Keratinocyte (primary cell): ENCODE measurements around the gene SHD. TPM values are rescaled to one million over a fixed set of nuclear protein-coding genes. Genes with fewer than 3 reads are reported as not detected.

Experiments
- DNase-seq: peaks from one replicate; pipeline ENCODE4 v3.0.0-alpha.2; 2011; ENCODE audit warnings: low read depth, missing footprints, low spot score
- FAIRE-seq: peaks from 2 replicates; lab custom pipeline; 2011; peaks lifted over from hg19 to GRCh38; lab: Jason Lieb, UNC
- H2AFZ ChIP-seq: 2 replicates; pipeline ENCODE4 v1.6.0; 2012; ENCODE audit warnings: low read length, control low read depth, inconsistent platforms; ENCODE audit not compliant: control insufficient read depth
- H3K27ac ChIP-seq: 2 replicates; pipeline ENCODE4 v1.5.1; 2011; ENCODE audit warnings: low read length; ENCODE audit not compliant: control insufficient read depth, insufficient read depth
- H3K27me3 ChIP-seq: 3 replicates; pipeline ENCODE4 v1.6.0; 2011; ENCODE audit warnings: low read length; ENCODE audit not compliant: control insufficient read depth, insufficient read depth; ENCODE audit errors: extremely low read depth
- H3K36me3 ChIP-seq, 2 experiments: 2 replicates in 1 of 2; 3 replicates in 1 of 2; pipeline ENCODE4 v1.5.1; 2011; ENCODE audit warnings: low read length in 2 of 2, mild to moderate bottlenecking in 1 of 2; ENCODE audit not compliant: control insufficient read depth in 2 of 2, insufficient read depth in 2 of 2; ENCODE audit errors: extremely low read depth in 1 of 2
- H3K4me1 ChIP-seq: 3 replicates; pipeline ENCODE4 v1.5.1; 2011; ENCODE audit warnings: low read length; ENCODE audit not compliant: control insufficient read depth, insufficient read depth; ENCODE audit errors: extremely low read depth
- H3K4me2 ChIP-seq: 3 replicates; pipeline ENCODE4 v1.6.0; 2011; ENCODE audit warnings: low read depth, low read length; ENCODE audit not compliant: control insufficient read depth, insufficient read depth; ENCODE audit errors: extremely low read depth
- H3K4me3 ChIP-seq, 3 experiments: fragments of 200-600 bp in 1 of 3; sonication (generic) in 1 of 3; 2 replicates in 2 of 3; 3 replicates in 1 of 3; pipeline ENCODE4 v1.5.1; 2011 to 2016; ENCODE audit warnings: low read length in 3 of 3, mild to moderate bottlenecking in 3 of 3, control low read depth in 2 of 3, inconsistent platforms in 1 of 3, low read depth in 1 of 3, mixed read lengths in 1 of 3, mixed run types in 1 of 3, moderate library complexity in 1 of 3; ENCODE audit not compliant: control insufficient read depth in 2 of 3, insufficient read depth in 2 of 3; ENCODE audit errors: extremely low read depth in 1 of 3
- H3K79me2 ChIP-seq: 2 replicates; pipeline ENCODE4 v1.6.0; 2012; ENCODE audit warnings: low read length; ENCODE audit not compliant: control insufficient read depth, insufficient read depth
- H3K9ac ChIP-seq: 3 replicates; pipeline ENCODE4 v1.6.0; 2011; ENCODE audit warnings: low read length; ENCODE audit not compliant: control insufficient read depth, insufficient read depth; ENCODE audit errors: extremely low read depth
- H3K9me1 ChIP-seq: 3 replicates; pipeline ENCODE4 v1.6.0; 2011; ENCODE audit warnings: low read length; ENCODE audit not compliant: control insufficient read depth, insufficient read depth; ENCODE audit errors: extremely low read depth
- H3K9me3 ChIP-seq: 2 replicates; pipeline ENCODE4 v1.5.1; 2012; ENCODE audit warnings: low read depth, low read length; ENCODE audit not compliant: control insufficient read depth
- H4K20me1 ChIP-seq: 3 replicates; pipeline ENCODE4 v1.6.0; 2011; ENCODE audit warnings: low read length; ENCODE audit not compliant: control insufficient read depth, insufficient read depth; ENCODE audit errors: extremely low read depth
- EZH2 ChIP-seq: IDR thresholded peaks from one replicate; pipeline ENCODE4 v1.6.1; 2012; ENCODE audit warnings: inconsistent platforms, mild to moderate bottlenecking, low read length, moderate library complexity
- dilution Hi-C: fragments of 300-500 bp; cut with MboI; formaldehyde crosslinking; loops from one replicate; pipeline ENCODE4 v1.7.0; 2020; ENCODE audit warnings: low sequenced_read_pairs; ENCODE audit not compliant: extremely low pct_ligation_motif_present
- polyA plus RNA-seq, 5 experiments: library from polyadenylated mRNA; depleted of rRNA in 3 of 5; stranded (reverse) in 3 of 5; stranded (forward) in 1 of 5; unstranded in 1 of 5; fragments of >200 nt; gene quantifications; 1 replicate in 1 of 5; 2 replicates in 3 of 5; 3 replicates in 1 of 5; pipeline versions ENCODE4 v1.2.1 to v1.2.3, GENCODE V29; 2011 to 2012; ENCODE audit warnings: missing spikeins in 2 of 5, low read depth in 1 of 5, low replicate concordance in 1 of 5
- TF ChIP-seq, protein P1 (sequence below), 3 experiments: IDR thresholded peaks in 1 of 3; conservative IDR thresholded peaks in 1 of 3; optimal IDR thresholded peaks in 1 of 3; 2 replicates in 2 of 3; 3 replicates in 1 of 3; pipeline versions ENCODE3 to v1.5.1; 2011; ENCODE audit warnings: low read length in 3 of 3, mild to moderate bottlenecking in 3 of 3, moderate library complexity in 2 of 3, control low read depth in 1 of 3, inconsistent platforms in 1 of 3; ENCODE audit not compliant: insufficient read depth in 2 of 3; ENCODE audit errors: extremely low read depth in 1 of 3

SHD gene
- polyA plus RNA-seq, 1 donor (not counting 4 experiments of a cell fraction or from before 2014, with no cell fraction given) = not detected

GRCh38 chr19:4320419-4320818, 41.4 kb downstream of the SHD start:
- no peak overlapping the region for H3K27ac ChIP-seq
- no peak overlapping the region for H3K4me3 ChIP-seq
- DNase-seq (no peak), FAIRE-seq (no peak)
- no peak overlapping the region for H3K9ac ChIP-seq
- H3K9me1 ChIP-seq = no peaks in the 10 kb centered on the region
- peaks cover 0 to 4% of the 10 kb centered on the region in 2 experiments for H3K36me3 ChIP-seq
- dilution Hi-C loops = no loop called here
- no peak overlapping the region for H3K4me2 ChIP-seq
- H3K27me3 ChIP-seq = no peaks in the 10 kb centered on the region
- H2AFZ ChIP-seq = no peak overlapping the region
- no peaks in the 10 kb centered on the region for H3K4me1 ChIP-seq
- H3K79me2 ChIP-seq = no peaks in the 10 kb centered on the region
- TF ChIP-seq EZH2 = no peak
- TF ChIP-seq, protein P1, sequence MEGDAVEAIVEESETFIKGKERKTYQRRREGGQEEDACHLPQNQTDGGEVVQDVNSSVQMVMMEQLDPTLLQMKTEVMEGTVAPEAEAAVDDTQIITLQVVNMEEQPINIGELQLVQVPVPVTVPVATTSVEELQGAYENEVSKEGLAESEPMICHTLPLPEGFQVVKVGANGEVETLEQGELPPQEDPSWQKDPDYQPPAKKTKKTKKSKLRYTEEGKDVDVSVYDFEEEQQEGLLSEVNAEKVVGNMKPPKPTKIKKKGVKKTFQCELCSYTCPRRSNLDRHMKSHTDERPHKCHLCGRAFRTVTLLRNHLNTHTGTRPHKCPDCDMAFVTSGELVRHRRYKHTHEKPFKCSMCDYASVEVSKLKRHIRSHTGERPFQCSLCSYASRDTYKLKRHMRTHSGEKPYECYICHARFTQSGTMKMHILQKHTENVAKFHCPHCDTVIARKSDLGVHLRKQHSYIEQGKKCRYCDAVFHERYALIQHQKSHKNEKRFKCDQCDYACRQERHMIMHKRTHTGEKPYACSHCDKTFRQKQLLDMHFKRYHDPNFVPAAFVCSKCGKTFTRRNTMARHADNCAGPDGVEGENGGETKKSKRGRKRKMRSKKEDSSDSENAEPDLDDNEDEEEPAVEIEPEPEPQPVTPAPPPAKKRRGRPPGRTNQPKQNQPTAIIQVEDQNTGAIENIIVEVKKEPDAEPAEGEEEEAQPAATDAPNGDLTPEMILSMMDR (optimal IDR thresholded peaks at IDR 0.05 in 1 of 3, IDR thresholded peaks at IDR 0.05 in 1 of 3, conservative IDR thresholded peaks at IDR 0.05 in 1 of 3; ENCODE audit: extremely low read depth in 1 of 3, insufficient read depth in 2 of 3, low read length in 3 of 3) = no peak
- no peaks in the 10 kb centered on the region for H3K9me3 ChIP-seq
- no peaks in the 10 kb centered on the region for H4K20me1 ChIP-seq

DNA sequence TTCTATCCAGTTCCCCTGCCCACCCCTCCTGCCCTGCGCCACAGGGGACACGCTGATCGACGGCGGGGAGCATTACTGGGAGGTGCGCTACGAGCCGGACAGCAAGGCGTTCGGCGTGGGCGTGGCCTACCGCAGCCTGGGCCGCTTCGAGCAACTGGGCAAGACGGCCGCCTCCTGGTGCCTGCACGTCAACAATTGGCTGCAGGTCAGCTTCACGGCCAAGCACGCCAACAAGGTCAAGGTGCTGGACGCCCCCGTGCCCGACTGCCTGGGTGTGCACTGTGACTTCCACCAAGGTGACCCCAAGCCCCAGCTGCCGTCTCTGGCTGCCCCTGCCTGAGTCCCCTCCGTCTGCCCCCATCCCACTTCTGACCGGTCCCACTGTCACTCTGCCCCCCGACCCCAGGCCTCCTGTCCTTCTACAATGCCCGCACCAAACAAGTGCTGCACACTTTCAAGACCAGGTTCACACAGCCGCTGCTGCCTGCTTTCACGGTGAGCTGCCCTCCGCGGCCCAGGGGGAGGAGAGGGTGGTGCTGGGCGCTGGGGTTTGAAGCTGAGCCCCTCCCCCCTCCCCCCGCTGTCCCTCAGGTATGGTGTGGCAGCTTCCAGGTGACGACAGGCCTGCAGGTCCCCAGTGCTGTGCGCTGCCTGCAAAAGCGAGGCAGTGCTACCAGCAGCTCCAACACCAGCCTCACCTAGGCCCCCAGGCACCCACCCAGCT, 44.0 kb downstream of the SHD start:
- Histone ChIP-seq H2AFZ (no peak overlapping the region), H3K36me3 (peaks cover 0 to 4% of the 10 kb centered on the region in 2 experiments), H4K20me1 (no peaks in the 10 kb centered on the region), H3K9ac (no peak overlapping the region), H3K79me2 (no peaks in the 10 kb centered on the region), H3K27ac (no peak overlapping the region), H3K4me1 (no peaks in the 10 kb centered on the region), H3K4me2 (no peak overlapping the region), H3K9me1 (no peaks in the 10 kb centered on the region), H3K27me3 (no peaks in the 10 kb centered on the region), H3K4me3 (no peak overlapping the region), H3K9me3 (no peaks in the 10 kb centered on the region)
- DNase-seq (no peak), FAIRE-seq (no peak)
- dilution Hi-C loops = no loop called here
- TF ChIP-seq, protein P1 (optimal IDR thresholded peaks at IDR 0.05 in 1 of 3, IDR thresholded peaks at IDR 0.05 in 1 of 3, conservative IDR thresholded peaks at IDR 0.05 in 1 of 3; ENCODE audit: extremely low read depth in 1 of 3, insufficient read depth in 2 of 3, low read length in 3 of 3) = no peak
- TF ChIP-seq EZH2 = no peak
